Measurements from ENCODE around the gene DAB1.

DAB1 gene

GRCh38 chr1:57316861-57317260 is 107.0 kb downstream of the DAB1 start:
- H3K4me3 ChIP-seq (ENCODE audit: low read depth, low read length): no peak overlapping the region
- TF ChIP-seq CTCF (IDR thresholded peaks at IDR 0.05; ENCODE audit: low read depth, low read length): no peak

- TF ChIP-seq CTCF (IDR thresholded peaks at IDR 0.05; ENCODE audit: low read depth, low read length): no peak
- no peak overlapping the region for H3K4me3 ChIP-seq (ENCODE audit: low read depth, low read length)
Measured at GRCh38 chr1:57316291-57316690, 107.6 kb downstream of the DAB1 start.

GRCh38 chr1:57312869-57313268 is 111.0 kb downstream of the DAB1 start:
- no peak for TF ChIP-seq CTCF (IDR thresholded peaks at IDR 0.05; ENCODE audit: low read depth, low read length)
- H3K4me3 ChIP-seq (ENCODE audit: low read depth, low read length): no peak overlapping the region

- no peak for TF ChIP-seq CTCF (IDR thresholded peaks at IDR 0.05; ENCODE audit: low read depth, low read length)
- H3K4me3 ChIP-seq (ENCODE audit: low read depth, low read length): no peak overlapping the region
Measured at GRCh38 chr1:57311411-57311810, 112.4 kb downstream of the DAB1 start.

GRCh38 chr1:57311006-57311405 is 112.9 kb downstream of the DAB1 start:
- TF ChIP-seq CTCF (IDR thresholded peaks at IDR 0.05; ENCODE audit: low read depth, low read length): no peak
- no peak overlapping the region for H3K4me3 ChIP-seq (ENCODE audit: low read depth, low read length)

GRCh38 chr1:57309630-57310029 is 114.2 kb downstream of the DAB1 start:
- TF ChIP-seq CTCF (IDR thresholded peaks at IDR 0.05; ENCODE audit: low read depth, low read length): no peak
- H3K4me3 ChIP-seq (ENCODE audit: low read depth, low read length): no peak overlapping the region

GRCh38 chr1:57307392-57308170 is 116.3 kb downstream of the DAB1 start:
- TF ChIP-seq CTCF (IDR thresholded peaks at IDR 0.05; ENCODE audit: low read depth, low read length): no peak
- H3K4me3 ChIP-seq (ENCODE audit: low read depth, low read length): no peak overlapping the region
